ENCODE measurements around the gene CCDC85C.

CCDC85C gene

DNA sequence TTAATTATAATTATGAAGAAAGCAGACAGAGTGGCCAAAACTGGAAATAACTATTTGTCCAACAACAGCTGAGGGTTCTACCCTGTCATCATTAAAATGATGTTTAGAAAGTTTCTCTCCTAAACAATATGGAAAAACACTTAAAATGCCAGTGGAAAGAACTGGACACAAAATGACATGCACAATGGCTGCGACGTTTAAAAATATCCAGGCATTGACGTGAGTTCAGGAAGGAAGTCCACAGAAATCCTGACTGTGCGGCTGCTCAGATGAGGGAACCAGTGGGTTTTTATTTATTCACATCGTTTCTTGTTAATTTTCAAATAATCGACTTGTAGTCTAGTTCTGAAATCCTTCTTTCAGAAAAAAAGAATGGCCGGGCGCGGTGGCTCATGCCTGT is 64.5 kb downstream of the CCDC85C start:
- DNase-seq (ENCODE audit: low read depth) = no peak

DNA sequence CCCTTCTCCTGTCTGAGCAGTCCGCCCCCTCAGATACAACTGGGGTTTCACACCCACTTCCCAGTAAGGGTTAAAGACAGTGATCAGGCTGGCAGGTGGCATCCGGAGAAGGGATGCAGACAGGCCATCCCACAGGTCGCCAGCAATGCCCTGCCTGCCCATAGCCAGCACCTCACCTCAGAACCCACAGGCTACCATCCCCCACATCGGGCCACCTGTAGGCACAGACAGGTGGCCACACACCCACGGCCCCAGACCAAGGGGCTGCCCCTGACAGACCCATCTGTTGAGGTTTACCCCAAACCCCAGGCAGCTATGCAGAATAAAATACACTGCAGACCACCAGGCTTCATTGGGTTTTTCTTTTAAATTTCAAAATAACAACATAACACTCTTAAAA is 65.3 kb downstream of the CCDC85C start:
- DNase-seq (ENCODE audit: low read depth) = no peak

- DNase-seq (ENCODE audit: low read depth) = no peak
Observed at GRCh38 chr14:99538275-99538674, 65.7 kb downstream of the CCDC85C start.

DNA sequence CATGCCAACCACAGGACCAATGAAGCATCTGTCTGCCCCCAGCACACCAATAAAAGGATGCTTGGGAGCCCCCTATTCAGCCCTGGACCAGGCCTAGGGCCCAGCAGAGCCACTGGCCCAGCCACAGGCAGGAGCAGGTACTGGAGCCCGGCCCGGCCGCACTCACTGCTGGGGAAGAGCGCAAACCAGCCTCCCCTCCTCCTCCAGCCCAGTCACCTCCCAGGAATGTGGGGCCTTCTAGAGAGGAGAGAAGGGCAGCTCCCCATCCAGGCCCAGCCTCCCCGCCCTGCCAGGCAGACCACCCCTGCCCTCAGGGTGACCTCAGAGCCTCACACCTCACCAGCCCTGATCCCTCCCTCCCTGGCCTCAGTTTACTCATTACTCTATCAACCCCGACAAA is 66.6 kb downstream of the CCDC85C start:
- DNase-seq (ENCODE audit: low read depth) = no peak

- no peak for DNase-seq (ENCODE audit: low read depth)
Observed at GRCh38 chr14:99535908-99536778, 67.9 kb downstream of the CCDC85C start.

DNA sequence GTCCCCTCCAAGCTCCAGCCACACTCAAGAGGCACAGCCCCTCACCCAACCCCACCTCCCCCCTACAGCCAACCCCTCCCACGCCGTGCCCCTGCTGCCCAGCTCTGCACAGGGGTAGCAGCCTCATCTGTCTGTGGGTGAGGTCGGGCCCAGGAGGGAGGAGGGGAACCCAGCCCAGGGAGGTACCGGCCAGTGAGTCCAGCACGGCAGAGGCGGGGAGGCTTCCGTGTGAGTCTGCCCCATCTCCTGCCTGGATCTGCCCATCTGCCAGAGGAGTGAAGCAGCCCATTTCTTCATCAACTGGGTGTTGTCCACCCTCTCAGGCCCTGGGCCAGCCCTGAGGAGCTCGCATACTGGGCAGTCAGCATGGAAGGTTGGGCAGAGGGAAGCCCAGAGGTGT is 68.6 kb downstream of the CCDC85C start:
- no peak for DNase-seq (ENCODE audit: low read depth)

DNA sequence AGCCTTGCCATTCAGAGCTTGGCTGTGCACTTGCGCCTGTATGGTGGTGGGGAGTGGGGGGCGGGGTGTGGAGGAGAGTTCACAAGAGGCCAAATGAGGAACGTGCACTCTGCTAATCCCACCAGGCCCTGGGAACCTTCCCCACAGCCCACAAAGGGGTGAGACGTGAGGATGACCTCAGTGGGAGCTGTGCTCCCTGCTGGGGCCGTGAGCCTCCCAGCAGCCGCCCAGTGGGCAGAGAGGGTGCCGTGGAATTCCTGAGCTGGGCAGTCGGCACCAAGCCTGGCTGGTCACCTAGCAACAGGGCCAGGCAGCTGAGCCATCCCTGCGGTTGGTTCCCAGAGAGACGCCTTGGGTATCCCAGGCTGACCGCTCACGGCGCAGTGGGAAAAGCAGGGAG is 69.1 kb downstream of the CCDC85C start:
- no peak for DNase-seq (ENCODE audit: low read depth)

DNA sequence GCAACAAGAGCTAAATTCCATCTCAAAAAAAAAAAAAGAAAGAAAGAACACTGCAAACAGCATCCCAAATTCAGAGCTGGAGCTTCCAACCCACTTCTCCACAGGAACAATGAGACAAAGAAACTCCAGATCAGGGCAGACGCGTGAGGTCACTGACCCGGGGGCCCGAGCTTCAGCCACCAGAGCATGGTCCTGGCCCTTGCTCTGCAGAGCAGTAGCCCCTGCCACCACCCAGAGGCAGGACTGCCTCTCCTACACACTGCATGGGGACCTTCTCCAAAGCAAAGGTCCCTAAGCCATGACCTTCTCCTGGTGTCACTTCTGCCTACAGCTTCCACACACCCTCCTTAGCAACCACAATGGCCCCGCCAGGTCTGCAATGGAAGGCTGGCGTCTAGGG is 69.7 kb downstream of the CCDC85C start:
- no peak for DNase-seq (ENCODE audit: low read depth)

- no peak for DNase-seq (ENCODE audit: low read depth)
Observed at GRCh38 chr14:99532310-99532709, 71.7 kb downstream of the CCDC85C start.

- DNase-seq (ENCODE audit: low read depth) = no peak
Observed at GRCh38 chr14:99531251-99532096, 72.5 kb downstream of the CCDC85C start.

DNA sequence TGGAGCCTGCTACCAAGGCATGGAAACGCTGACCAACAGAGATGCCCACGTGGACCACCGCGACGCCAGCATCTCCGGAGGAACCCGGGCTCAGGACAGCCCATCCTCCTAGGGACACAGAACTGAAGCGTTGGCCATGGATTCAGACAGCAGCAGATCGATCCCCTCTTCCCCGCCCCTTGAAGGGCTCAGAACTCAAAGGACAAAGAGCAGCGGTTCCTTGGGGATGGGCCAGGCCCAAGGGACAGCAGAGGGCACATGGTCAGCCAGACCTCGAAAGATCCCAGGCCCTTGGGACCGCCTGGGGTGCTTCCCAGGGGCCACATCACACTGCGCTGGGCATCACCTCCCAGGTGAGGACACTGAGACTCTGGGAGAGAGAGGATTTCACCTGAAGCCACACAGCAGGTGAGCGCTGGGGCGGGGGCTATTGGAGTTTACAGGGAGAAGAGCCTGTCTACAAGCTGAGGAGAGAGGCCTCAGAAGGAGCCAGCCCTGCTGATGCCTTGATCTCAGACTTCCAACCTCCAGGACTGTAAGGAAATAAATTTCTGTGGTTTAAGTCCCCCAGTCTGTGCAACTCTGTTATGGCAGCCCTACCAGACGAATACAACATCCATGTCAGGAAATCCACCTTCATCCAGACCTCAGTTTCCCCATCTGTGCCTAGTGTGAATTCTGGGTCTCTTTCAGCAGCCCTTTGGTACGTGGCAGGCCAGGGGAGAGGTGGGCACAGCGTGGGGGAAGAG is 73.4 kb downstream of the CCDC85C start:
- DNase-seq (ENCODE audit: low read depth) = no peak

DNA sequence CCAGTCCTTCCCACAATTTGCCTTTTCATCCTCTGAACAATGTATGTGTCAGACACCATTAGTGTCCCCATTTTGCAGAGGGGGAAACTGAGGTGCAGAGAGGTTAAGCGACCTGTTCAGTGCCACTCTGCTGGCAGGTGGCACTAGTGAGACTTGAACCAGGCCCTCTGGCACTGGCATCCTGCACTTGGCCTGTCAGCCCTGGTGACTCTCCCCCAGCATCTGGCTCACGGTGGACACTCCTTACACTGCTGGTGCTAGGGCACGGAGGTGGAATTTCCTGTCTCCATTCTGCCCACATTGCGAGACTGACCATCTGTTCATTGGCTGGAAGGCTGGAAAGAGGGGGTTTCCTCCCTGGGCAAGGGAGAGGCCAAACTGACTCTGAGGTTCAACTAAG is 74.1 kb downstream of the CCDC85C start:
- DNase-seq (ENCODE audit: low read depth) = no peak

DNA sequence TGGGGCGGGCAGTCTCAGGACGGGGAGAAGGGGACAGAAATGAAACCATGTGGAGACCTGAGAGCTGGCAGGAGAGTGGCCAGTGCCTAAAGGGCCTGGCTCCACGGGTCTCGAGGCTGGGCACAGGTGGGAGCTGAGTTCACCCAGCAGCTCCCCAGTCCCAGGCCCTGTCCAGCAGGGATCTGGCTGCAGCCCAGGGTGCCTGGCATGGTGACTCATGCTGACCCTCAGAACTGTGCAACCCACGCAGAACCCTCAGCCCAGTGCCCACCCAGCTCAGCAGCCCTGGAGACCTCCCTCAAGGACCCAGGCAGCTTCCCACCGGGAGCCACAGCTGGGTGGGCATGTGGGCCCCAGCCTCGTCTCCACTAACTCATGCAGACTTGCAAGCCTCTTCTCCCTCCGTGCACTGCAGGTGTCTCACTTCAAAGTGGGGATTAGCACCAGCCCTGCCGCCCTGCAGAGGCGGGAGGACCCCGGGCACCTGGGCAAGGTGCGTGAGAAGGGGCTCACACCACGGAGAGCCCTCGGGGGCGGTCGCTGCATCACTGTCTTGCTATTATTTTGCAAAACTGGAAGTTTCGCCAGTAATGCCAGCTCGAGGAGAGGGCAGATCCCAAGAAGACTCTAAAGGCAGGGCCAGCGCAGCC is 76.5 kb downstream of the CCDC85C start:
- no peak for DNase-seq (ENCODE audit: low read depth)

DNA sequence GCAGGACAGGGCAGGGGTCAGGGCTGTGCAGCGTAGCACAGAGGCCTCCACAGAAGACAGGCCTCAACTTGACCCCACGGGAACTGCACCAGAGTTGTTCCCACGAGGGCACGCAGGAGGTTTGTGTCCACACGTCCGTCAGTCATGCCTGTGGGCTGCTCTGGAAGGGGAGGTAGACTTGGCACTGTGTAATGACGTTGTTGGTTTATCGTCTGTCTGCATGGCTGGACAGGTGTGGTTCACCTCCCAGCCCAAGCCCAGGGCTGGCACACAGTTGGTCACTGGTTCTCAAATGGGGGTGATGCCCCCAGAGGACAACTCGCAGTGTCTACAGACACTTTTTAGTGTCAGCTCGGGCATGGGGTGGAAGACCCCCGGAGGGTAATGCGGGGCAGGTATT is 77.0 kb downstream of the CCDC85C start:
- DNase-seq (ENCODE audit: low read depth) = no peak

DNA sequence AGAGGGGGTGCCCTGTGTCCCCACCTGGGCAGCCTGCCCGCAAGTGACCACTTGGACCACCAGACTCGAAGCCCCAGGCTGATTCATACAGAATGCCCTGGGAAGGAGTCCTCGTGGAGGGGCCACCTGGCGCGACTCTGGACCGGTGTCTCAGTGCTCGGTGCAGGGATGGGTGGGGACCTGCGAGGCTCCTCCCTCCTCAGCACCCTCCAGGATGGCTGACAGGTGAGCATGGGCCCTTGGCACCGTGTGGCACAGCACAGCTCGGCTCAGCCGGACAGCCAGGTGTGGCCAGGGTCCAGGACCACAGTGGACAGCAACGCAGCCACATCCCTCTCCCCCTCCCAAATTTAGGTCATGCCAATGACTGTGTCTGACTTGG is 78.3 kb downstream of the CCDC85C start:
- DNase-seq (ENCODE audit: low read depth) = no peak

- no peak for DNase-seq (ENCODE audit: low read depth)
Observed at GRCh38 chr14:99524804-99525698, 79.0 kb downstream of the CCDC85C start.

DNA sequence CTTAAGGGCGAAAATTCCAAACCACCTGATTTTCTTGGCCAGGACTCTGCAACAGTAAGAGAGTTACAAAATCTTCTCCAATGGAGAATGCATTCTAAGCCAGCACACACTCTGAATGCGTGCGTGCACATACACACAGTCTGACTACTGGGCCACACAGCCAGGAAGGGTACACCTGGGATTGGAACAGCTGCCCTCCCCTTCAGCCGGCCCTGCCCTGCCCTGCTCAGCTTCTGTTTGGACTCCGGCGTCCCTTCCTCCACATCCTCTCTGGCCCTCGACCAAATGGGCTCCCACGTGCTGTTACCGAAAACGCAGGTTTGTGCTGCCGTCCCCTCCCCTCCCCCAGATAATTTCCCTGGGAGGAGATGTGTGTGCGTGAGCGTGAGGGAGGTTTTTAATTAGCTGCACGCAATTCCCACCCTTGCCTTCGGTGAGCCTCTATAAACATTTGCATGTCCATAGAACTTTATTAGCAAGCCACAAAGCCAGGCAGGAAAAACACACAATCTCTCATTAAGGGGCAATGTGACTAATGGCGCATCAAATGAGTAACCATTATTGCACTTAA is 79.8 kb downstream of the CCDC85C start:
- no peak for DNase-seq (ENCODE audit: low read depth)

GRCh38 chr14:99523704-99524055 is 80.3 kb downstream of the CCDC85C start:
- DNase-seq (ENCODE audit: low read depth) = no peak

DNA sequence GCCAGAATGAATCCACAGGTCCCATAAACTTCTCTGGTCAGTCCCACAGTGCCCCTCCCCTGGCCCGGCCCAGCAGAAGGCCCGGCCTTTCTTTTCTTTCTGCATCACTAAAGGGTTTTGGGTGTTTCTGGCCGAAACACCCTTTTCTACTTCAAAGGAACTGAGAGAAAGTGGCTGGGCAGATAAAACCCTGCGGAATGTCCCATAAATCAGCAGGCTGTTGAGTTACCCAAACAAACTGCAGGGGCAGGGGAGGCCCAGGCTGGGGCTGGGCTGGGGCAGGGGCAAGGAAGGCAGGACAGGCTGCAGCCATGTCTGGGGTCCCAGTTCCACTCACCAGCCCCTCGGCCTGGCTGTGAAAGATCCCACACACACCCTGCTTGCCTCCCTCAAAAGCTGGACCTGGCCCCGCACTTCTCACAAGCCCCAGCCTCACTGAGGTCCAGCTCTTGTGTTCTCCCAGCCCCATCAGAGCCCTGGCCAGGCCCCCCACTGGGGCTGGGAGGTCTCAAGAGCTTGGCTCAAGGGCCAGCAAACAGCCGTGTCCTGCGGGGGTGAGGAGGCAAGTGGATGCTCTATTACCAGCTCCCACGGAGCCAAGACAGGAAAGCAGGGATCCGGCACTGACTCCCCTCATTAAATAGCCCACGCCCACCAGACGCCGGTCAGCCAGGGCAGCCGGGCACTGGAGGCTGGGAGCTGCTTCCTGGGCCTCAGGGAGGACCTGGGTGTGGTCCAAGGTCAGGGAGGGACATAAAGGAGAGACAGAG is 80.9 kb downstream of the CCDC85C start:
- DNase-seq (ENCODE audit: low read depth) = no peak

DNA sequence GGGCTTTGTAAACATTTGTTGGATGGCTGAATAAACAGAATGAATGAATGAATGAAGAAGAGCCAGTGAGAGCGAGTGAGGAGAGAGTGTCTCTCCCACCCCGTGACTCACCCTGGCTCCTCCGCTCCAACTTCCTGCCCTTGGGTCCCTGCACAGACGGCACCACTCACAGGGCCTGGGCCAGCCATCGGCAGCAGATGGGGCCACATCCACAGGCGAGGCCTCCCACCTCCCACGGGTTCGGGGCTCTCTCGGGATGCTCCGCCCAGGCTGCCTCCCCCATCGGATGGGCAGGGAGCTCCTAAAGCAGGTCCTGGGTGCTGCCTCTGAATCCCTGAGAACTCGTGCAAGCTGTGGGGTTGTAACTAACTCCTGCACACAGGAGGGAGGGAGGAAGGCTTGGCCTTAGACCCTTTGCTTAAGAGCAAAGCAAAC is 81.5 kb downstream of the CCDC85C start:
- no peak for DNase-seq (ENCODE audit: low read depth)

Measured in activated T-helper 9 cell treated with anti-CD3 and anti-CD28 coated beads, Interleukin-2, amount 50 U/mL, for 16 hours (primary cell).